GM19468 (cell line): ENCODE results near the gene APOOL.
"Not testable (repeated sequence)": the region's sequence is repeated elsewhere in the genome, so short reads cannot be mapped to it uniquely, and the experiment has no call there.

Experiments
- ATAC-seq: cut with Tn5 transposase; IDR thresholded peaks from one replicate; pipeline ENCODE4 v1.9.1; 2021; ENCODE audit warnings: mild to moderate bottlenecking, moderate library complexity, moderate number of reproducible peaks; ENCODE audit not compliant: unreplicated experiment; ENCODE audit errors: extremely low read depth

APOOL gene

DNA sequence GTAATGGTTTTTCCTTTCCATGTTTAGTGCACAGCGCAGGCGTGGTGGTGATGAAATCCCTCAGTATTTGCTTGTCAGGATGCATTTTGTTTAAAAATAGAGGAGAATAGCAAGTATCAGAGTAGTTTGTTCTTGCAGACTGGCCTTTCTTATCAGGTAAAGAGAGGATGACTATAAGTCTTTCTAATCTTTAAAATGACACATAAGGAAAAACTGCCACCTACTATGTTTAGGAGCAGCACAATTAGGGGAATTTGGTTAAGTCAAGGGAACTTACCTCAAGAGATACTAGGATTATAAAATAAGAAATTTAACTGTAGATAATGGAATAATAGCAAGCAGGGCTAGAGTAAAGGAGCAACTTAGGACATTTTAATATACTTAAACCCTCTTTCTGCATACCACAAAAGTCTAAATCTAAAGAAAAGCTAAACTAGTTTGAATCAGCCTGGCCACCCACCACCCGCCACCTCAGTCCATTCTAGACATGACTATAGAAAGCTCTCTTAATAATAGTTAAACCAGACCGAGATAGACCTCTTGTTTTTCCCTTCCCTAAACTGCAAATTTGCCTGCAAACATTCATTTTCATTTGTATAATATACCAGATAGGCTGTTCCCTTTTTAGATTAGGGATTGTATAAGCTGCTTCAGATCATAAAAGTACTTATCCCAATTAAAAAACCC is 62.0 kb downstream of the APOOL start:
- no peak for ATAC-seq

GRCh38 chrX:85077247-85077646 is 73.6 kb downstream of the APOOL start:
- not testable (repeated sequence) for ATAC-seq

GRCh38 chrX:85084770-85085393 is 81.2 kb downstream of the APOOL start:
- ATAC-seq, result no peak

DNA sequence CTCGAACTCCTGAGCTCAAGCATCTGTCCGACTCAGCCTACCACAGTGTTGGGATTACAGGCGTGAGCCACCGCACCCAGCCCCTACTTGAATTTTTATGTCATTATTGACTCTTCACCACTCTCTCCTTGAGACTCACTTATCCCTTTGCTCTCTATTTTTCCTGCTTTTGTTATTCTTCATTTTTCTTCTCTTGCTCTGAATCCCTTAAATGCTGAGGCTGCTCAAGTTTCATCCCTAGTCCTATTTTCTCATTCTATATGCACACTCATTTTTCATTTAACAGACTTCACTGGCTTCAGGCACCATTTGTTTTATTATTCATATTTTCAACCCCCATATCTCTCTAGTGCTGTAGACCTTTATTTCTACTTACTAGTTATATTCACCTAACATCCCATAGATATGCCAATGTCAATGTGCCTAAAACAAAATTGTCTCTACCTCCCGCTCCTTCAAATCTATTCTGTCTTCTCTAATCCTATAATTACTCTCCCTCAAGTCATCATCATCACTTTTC is 85.7 kb downstream of the APOOL start:
- no peak for ATAC-seq

GRCh38 chrX:85107407-85107806 is 103.7 kb downstream of the APOOL start:
- ATAC-seq, result no peak

DNA sequence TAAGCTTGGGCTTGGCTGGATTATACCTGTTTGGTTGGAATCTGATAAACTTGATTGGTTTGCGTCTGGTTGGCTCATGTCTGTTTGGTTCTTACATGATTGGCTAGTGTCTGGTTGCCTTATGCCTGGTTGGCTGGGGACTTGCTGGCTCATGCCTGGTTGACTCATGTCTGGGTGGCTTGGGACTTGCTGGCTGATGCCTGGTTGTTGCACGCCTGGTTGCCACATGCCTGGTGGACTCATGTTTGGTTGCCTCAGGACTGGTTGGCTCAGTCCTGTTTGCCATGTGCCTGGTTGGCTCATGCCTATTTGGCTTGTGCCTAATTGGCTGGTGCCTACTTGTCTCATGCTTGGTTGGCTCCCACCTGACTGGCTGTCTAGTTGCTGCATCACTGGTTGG is 104.5 kb downstream of the APOOL start:
- no peak for ATAC-seq

GRCh38 chrX:85109235-85109634 is 105.6 kb downstream of the APOOL start:
- no peak for ATAC-seq

DNA sequence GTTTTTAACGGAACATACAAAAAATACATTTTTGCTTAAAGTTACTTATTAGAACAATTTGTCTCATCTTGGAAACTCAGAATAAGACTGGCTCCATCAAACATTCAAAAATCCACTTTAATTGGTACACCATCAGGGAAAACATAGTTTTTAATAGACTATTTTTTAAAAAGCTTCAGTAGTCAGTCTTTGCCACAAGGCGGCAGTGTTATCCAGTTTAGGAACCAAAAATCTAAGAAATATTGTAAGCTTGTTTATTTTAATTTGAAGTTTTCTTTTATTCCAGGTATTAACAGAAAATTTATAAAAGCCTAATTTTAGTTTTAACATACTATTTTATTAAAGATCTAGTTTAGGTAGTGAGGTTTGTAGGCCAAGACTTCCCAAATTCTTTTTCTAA is 107.7 kb downstream of the APOOL start:
- ATAC-seq, result no peak

DNA sequence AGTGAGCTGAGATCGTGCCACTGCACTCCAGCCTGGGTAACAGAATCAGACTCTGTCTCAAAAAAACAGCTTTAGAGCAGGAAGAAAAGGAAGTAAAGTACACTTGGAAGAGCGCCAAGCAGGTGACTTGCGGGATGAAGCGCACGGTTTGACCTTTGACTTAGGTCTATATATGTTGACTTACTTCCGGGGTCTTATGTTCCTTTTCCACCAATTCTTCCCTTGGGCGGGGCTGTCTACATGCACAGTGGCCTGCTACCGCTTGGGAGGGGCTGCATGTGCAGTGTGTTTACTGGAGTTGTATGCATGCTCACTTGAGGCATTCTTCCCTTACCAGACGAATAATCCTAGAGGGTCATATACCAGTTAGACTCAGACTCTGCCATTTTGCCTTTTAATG is 108.6 kb downstream of the APOOL start:
- ATAC-seq, result no peak

GRCh38 chrX:85113746-85114145 is 110.1 kb downstream of the APOOL start:
- ATAC-seq, result no peak

DNA sequence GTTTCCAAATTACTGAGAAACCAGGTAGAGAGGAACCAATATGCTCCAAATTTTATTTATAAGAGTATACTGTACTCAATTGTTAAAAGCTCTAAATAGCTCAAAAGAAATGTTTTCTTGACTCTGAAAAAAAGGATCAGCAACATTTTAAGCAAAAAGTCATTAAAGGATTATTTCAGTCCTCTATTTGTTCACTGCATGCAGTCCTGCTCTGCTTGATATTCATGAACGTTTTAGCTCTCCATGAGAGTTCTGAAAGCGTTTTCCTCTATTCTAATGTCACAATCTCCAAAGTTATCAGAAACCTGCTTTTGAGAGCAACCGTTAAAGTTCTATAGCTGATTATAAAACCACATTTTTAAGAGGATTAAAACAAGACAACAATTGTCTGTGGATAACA is 110.5 kb downstream of the APOOL start:
- no peak for ATAC-seq

DNA sequence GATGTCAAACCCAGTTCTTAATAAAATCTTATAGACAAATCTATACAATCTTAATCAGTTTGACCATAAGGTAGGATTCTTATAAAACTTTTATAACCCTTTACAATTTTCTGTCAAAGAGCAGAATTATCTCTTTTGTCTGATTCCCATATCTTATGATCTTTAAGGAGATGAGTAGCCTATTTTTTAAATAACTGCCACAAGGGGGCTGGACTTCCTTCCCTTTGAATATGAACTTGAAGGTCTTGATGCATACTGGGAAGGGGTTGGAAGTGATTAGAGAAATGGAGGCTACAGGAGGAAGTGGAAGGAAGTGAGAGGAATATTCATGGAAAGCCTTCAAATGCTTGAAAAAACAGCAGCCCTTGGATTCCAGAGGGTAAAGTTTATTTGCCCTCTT is 111.1 kb downstream of the APOOL start:
- no peak for ATAC-seq

DNA sequence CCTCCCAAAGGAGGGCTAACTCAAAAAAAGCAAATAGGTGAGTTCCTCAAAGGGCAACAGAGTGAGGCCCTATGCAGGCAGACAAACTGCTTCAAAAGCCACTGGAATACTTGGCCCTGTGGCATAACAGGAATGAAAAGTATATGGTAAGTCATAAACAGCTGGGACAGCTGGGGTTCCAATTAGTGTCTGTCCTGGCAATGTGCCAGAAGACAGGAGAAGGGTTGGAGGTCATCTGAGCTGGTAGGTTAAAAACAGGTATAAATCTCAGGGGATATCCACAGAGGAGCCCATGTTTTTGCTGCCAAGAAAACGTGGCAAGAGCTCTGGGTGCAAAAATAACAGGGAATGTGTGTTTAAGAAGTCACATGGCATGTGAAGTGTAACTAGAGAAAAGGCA is 111.6 kb downstream of the APOOL start:
- ATAC-seq, result no peak

DNA sequence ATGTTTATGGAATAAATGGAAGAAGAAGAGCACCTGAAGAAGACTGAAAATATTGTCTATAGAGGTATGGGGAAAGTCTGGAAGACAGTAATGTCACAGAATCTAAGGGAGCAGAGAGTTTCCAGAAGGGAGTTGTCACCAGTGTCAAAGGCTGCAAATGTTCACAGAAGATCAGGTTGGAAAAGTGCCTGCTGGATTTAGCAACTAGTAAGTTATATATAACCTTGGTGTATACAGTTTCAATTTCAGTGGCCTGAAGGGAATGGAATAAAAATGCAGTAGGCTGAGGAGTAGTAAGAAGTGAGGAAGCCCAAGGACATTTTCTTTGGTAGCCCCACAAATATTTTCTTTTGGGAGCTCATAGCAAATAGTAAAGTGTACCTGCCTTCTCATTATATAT is 132.7 kb downstream of the APOOL start:
- ATAC-seq, result no peak

DNA sequence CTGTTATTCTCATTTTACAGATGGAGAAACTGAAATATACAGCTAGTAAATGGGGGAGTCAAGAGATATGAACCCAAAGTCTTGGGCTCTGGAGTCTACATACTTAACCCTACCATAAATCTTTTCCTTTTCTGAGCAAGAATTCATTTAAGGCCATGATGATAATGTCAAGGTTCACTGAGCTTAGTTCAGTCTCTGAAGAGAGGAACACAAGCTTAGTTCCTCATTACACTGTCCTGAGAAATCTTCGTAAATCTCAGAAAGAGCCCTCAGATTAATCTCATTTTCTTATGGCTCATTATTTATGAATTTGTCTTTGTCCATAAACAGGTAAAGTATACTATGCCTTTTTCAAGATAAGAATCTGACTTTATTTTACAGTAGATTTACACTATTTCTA is 135.7 kb downstream of the APOOL start:
- ATAC-seq, result no peak

GRCh38 chrX:85140964-85141363 is 137.3 kb downstream of the APOOL start:
- ATAC-seq, result peak; percentile 39
